ENCODE data around the gene TNS3.

The TNS3 gene

DNA sequence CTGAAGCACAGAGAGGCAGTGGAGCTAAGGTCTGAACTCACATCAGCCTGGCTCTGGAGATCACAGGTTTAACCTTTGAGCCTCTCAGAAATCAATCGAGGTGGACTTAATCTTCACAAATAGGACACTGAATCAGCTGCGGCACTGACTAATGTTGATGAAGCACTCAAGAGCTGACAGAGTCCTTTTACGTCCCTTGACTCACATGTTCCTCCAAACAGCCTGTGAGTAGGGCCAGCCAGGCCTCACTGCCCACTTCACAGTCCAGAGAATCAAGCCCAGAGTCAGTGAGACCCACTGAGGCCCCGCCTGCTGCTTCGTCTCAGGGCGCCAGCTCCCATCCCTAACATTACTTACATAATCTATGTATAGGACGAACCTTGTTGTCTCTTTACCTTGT, 63.1 kb downstream of the TNS3 start:
- DNase-seq: no peak

DNA sequence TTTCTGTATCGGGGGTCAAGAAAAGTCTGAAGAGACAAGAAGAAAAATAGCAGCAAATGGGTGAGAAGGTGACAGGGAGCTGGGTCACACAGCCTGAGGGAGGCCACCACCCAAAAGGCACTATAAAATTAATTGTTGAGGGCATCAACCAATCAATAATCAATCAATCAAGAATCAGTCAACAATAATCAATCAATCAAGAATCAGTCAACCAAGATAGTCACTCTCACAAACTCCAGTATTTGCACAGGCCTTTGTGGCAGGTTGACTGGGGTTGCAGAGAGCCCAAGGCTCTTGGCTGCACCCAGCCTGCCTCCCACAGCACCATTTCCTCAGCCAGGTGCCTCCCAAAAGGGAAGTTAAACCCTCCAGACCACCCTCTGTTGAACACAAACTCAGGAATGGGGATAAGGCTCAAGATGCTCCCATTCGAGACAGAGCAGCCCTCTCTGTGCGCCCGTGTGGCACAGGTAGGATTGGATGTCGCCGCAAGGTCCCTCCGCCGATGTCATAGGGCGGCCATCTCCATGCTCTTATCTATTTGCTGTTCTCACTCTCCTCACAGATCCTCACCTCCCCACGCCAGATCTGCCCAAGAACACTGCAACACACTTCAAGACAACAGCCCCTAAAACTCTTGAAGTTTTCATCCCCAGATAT, 64.0 kb downstream of the TNS3 start:
- DNase-seq: no peak

- peak; percentile 22 for DNase-seq
These were observed 64.8 kb downstream of the TNS3 start for GRCh38 chr7:47516985-47517600.

DNA sequence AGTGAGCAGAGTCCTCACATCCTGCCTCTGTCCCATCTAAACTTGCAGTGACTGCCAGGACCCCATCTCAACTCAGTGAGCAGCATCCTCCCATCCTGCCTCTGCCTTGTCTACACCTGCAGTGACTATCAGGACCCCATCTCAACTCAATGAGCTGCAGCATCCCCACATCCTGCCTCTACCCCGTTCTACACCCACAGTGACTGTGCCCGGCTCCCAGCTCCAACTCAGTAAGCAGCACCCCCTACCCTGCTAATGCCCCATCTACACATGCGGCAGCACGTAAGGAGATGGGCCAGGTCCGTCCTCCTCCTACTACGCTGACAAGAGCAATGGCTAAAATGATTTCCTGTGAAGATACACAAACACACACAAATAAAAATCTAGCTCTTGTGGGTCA, 65.5 kb downstream of the TNS3 start:
- DNase-seq: no peak

GRCh38 chr7:47515305-47515834, 66.5 kb downstream of the TNS3 start:
- no peak for DNase-seq

DNA sequence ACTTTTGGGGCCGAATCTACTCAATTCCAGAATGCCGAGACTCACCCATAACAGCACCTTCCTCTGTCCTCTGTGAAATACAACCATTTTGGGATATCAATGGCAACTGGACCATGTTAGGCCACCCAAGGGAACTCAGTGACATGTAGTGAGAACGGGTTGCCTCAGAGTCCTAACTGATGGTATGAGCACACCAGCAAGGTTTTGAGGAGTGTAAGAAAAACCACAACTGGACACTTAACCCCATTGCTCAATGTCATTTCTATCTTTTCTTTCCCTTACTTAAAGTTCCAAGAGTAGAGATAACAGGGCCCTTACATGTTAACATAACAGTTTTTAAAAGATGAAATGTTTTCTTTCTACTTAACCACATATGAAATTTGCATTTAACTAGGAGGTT, 67.1 kb downstream of the TNS3 start:
- DNase-seq: no peak

- no peak for DNase-seq
These were observed 67.5 kb downstream of the TNS3 start for GRCh38 chr7:47514367-47514766.

GRCh38 chr7:47513741-47514241, 68.1 kb downstream of the TNS3 start:
- no peak for DNase-seq

DNA sequence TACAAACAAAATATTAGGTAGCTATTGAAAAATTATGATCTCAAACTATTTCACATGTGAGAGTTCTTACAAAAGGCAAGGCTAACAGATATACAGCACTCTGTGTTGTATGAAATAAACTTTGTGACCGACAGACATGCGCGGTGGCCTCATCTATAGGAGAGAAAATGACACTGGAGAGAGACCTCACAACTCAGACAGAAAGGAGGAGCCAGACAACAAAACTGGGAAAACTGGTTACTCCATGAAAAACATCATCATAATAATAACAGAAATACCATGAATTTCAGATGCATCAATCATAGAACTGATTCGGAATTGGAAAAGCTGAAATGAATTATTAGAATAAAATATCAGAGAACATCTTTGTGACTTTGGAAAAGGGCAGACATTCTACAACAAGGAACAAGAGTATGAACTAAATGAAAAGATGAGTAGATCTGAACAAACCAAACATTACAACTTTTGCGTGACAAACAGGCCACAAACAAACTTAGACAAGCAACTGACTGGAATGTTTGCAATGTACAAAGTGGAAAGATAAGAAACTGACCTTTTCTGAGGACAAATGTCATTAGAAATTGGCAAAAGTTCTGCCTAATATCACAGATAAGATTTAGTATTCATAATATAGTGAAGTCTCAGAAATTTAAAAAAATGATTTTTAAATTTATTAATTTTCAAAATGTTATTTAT, 69.3 kb downstream of the TNS3 start:
- DNase-seq: no peak

GRCh38 chr7:47511699-47512370, 70.1 kb downstream of the TNS3 start:
- no peak for DNase-seq

DNA sequence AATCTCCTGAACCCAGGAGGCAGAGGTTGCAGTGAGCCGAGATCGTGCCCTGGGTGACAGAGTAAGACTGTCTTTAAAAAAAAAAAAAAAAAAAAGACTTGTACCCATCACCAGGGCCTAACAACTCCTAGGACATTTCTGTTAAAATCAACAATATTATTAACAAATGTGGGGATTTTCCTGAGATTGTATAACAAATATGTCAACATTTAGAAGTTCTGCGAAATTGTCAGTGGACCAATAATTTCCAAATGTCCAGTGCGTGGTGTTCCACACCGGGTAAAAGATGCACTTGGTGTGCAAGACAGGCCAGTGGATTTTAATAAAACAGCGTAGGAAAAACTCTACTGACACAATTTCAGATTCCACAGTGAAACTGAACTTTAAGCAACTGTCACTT, 71.1 kb downstream of the TNS3 start:
- DNase-seq: no peak

DNA sequence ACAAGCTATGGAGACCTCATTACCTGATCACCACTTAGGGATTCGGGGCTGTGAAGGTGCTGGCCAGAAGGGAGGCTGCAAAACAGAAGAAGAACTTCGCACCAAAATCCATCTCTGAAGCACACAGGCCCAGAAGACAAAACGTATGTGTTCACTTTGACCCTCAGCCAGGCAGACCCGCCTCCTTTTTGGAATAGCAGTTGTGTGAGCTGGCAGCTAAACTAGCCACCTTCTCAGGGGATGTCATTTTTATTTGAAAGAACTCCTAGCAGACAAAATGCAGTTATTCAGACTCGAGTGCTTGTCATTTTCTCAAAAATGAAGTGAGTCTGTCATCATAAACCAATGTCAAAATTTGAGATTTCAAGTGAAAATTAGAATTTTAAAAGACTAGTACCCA, 71.7 kb downstream of the TNS3 start:
- DNase-seq: no peak

- DNase-seq: no peak
These were observed 72.3 kb downstream of the TNS3 start for GRCh38 chr7:47509571-47509970.

- no peak for DNase-seq
These were observed 73.2 kb downstream of the TNS3 start for GRCh38 chr7:47508389-47509380.

- no peak for DNase-seq
These were observed 74.4 kb downstream of the TNS3 start for GRCh38 chr7:47507522-47507921.

DNA sequence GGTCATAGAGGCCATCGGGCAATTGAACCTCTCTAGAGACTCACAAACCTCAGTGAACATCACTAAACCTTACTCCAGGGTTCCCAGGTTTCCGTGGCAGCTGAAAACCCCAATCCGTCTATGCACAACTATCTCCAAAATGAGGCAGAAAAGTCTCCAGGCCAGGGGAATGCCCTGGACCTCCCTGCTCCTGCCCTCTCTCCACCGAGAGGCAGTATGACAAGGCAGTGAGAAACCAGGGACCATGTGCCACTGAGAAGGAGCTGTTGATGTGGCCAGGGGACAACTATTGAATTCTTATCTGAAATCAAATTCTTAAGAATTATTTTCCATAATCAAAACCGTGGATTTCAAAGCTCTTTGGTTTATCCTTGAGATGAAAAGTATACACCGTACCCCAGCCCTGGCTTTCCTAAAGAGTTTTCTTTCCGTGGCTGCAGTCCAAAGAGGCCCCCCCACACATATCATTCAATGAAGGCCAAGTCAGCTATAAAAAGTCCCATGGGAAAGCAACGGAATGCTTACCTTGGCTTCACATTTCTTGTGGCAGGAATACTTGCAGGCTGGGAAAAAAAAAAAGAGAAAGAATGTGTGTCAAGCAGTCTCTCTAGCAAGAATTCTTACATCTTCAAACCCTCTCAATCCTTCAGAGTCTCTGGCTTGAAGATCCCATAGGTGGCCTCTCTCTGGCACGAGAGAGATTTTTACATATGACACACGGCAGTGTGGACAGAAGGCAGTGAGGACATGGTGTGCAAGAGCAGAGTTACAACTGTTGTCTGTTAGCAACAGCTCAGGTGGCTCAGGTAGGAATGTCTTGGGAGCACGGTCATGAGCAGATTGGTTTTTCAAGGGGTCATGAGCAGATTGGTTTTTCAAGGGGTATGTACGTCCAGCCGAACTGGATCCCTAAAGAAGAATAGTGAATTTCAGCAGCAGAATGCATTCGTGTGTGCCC, 75.2 kb downstream of the TNS3 start:
- DNase-seq: no peak

DNA sequence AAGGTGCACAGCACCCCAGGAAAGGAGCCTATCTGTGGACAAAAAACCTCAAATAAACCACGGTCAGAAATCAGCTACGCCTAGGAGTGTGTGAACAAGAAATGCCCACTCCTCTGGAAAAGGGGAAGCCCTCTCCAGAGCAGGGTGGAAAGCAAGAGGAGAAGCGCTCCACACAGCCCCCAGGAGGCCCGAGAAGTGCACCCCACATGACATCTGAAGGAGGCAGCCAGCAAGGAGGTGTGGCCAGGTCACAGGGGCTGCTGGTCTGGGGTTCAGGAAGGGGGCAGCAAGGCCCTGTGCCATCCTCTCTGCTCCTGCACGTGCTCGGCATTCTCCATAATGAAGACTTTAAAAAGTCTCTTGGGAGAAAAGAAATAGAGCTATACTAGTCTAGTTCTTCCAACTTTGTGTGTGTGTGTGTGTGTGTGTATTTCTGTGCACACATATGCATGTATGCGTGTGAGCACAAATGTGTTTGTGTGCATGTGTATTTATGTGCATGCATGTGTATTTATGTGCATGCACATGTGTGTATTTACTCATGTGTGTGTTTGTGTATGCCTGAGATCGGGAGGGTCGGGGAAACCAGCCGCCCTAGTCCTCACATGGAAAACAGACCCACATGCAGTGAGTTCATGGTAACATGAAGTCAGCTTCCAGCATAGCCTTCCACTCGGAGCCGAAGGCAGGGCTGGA, 76.5 kb downstream of the TNS3 start:
- no peak for DNase-seq

DNA sequence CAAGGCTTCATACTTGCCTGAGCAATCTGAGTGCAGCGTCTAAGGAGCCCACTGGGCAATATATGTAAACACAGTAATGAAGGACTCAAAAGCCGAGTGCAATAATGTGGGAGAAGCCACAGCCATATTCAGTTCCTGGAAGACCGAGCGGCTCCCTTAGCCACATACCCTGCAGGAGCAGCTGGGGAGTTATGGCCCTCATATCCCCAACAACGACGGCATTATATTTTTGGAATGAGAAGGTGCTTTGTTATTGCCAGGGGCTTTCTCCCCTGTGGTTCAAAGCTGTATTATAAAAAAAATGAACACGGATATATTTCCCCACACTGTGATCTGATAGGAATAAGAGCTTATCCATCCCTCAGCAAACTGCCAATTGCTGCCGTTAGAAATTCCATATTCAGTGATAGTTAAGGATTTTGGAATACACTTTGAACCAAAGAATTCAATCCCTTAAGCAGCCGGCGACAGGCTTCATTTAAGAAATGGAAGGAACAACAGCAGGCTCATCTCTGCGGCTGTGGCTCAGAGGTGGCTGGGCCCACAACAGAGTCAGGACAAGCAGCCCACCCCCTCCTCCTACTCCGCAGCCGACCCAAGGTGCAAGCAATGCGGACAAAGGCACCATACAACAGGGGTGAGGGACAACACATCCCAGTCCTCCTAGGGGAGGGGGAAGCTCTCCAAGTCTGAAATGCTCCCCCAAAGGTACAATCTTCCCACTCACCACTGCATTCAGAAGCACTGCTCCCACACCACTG, 77.2 kb downstream of the TNS3 start:
- DNase-seq: no peak

GRCh38 chr7:47503281-47503680, 78.6 kb downstream of the TNS3 start:
- no peak for DNase-seq

All from NCI-H510A (cell line).